MCF 10A (cell line): ENCODE measurements around the gene CCT7. TPM values are rescaled to one million over a fixed set of nuclear protein-coding genes. Genes with fewer than 3 reads are reported as not detected.
A peak's percentile ranks its signal among the peaks of the same experiment; 100 is the strongest.

Experiments used
- BruUV-seq: library from RNA; stranded (reverse); fragments of 400-500 nt; replicated peaks from 2 replicates; lab custom pipeline; 2021; lab: Mats Ljungman, UMichigan
- CTCF ChIA-PET: fragments of 300-600 bp; sonication (Branson Sonifier 250); formaldehyde crosslinking; extraction: SDS; loops from one replicate; lab custom pipeline; 2021; ENCODE audit warnings: antibody characterized with exemption, inconsistent platforms; lab: Yijun Ruan, JAX
- POLR2A ChIA-PET: fragments of 300-600, 350-650 bp; sonication (Branson Sonifier 250); formaldehyde crosslinking; extraction: SDS; loops from one replicate; lab custom pipeline; 2020; ENCODE audit warnings: antibody characterized with exemption, inconsistent platforms; lab: Yijun Ruan, JAX
- DNase-seq: peaks from one replicate; pipeline ENCODE4 v3.0.0-alpha.2; 2018; ENCODE audit not compliant: unreplicated experiment
- H3K27ac Mint-ChIP-seq: one replicate; pipeline ENCODE4 v1.8.0; 2022; ENCODE audit warnings: mild to moderate bottlenecking, low read depth, mixed read lengths; ENCODE audit not compliant: unreplicated experiment
- H3K27me3 Mint-ChIP-seq: one replicate; pipeline ENCODE4 v1.8.0; 2022; ENCODE audit warnings: mixed read lengths; ENCODE audit not compliant: insufficient read depth, unreplicated experiment
- H3K36me3 Mint-ChIP-seq: one replicate; pipeline ENCODE4 v1.8.0; 2022; ENCODE audit warnings: mild to moderate bottlenecking, moderate library complexity, mixed read lengths; ENCODE audit not compliant: insufficient read depth, unreplicated experiment
- H3K4me1 Mint-ChIP-seq: one replicate; pipeline ENCODE4 v1.8.0; 2022; ENCODE audit warnings: mixed read lengths; ENCODE audit not compliant: insufficient read depth, unreplicated experiment
- H3K4me3 Mint-ChIP-seq: one replicate; pipeline ENCODE4 v1.8.0; 2022; ENCODE audit warnings: mild to moderate bottlenecking, moderate library complexity, mixed read lengths; ENCODE audit not compliant: unreplicated experiment
- H3K9me3 Mint-ChIP-seq: one replicate; pipeline ENCODE4 v1.8.0; 2022; ENCODE audit warnings: mixed read lengths; ENCODE audit not compliant: unreplicated experiment
- intact Hi-C: fragments of 100-400 bp; cut with micrococcal nuclease; formaldehyde crosslinking; loops from 2 replicates; pipeline ENCODE4 v1.14.1; 2022
- total RNA-seq: library from RNA; stranded (reverse); gene quantifications from 2 replicates; pipeline ENCODE4 v1.2.3, GENCODE V29; 2022
- TF ChIP-seq, protein P1 (sequence below): fragments of 200-600 bp; IDR thresholded peaks from one replicate; pipeline ENCODE4 v1.8.0; 2022; ENCODE audit warnings: antibody characterized with exemption, mild to moderate bottlenecking; ENCODE audit not compliant: unreplicated experiment

The CCT7 gene
- total RNA-seq, 1 experiment from 2014 or later: 495 TPM

- Mint-ChIP-seq H3K36me3 (peaks cover 51% of the 10 kb centered on the region), H3K4me1 (no peaks in the 10 kb centered on the region), H3K9me3 (no peaks in the 10 kb centered on the region), H3K27me3 (no peaks in the 10 kb centered on the region), H3K4me3 (no peak overlapping the region), H3K27ac (no peak overlapping the region)
- DNase-seq: no peak
- ChIA-PET CTCF (interaction anchor here (0.6 to 0.7 kb wide), 3 partner anchors 14 to 60 kb away, joined by 3 to 5 read pairs (median 3); no protein-coding TSS in a partner anchor), POLR2A (interaction anchor here (0.6 to 2.4 kb wide), 5 partner anchors 9 to 77 kb away, joined by 3 to 11 read pairs (median 3); partner anchors contain the start of genes CCT7 and PRADC1)
- intact Hi-C loops: no loop called here
- TF ChIP-seq, protein P1, sequence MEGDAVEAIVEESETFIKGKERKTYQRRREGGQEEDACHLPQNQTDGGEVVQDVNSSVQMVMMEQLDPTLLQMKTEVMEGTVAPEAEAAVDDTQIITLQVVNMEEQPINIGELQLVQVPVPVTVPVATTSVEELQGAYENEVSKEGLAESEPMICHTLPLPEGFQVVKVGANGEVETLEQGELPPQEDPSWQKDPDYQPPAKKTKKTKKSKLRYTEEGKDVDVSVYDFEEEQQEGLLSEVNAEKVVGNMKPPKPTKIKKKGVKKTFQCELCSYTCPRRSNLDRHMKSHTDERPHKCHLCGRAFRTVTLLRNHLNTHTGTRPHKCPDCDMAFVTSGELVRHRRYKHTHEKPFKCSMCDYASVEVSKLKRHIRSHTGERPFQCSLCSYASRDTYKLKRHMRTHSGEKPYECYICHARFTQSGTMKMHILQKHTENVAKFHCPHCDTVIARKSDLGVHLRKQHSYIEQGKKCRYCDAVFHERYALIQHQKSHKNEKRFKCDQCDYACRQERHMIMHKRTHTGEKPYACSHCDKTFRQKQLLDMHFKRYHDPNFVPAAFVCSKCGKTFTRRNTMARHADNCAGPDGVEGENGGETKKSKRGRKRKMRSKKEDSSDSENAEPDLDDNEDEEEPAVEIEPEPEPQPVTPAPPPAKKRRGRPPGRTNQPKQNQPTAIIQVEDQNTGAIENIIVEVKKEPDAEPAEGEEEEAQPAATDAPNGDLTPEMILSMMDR: no peak
- no TSS peak for BruUV-seq
Observed at GRCh38 chr2:73253901-73254300, 19.8 kb downstream of the CCT7 start.

DNA sequence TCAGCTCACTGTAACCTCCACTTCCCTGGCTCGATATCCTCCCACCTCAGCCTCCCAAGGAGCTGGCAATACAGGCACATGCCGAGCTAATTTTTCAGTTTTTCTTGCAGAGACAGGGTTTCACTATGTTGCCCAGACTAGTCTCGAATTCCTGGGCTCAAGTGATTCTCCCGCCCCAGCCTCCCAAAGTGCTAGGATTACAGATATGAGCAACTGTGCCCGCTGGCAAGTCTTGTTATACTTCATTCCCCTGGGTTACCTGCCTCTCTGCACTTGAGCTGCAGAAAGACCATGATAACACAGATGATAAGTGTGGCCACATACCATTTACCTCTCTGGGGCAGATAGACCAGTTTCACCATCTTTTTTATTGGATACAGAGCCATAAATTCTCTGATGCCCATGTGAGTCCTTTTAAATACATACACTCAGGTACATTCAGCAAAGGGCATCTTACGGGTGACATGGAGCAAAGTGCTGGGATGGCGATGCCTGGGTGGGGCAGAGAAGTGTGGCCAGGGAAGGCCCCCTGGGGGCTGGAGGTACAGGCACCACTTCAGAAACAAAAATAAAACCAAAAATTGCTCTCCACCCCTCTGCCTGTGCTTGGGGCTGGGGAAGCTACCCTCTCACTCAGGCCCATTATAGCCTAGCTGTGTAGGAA lies 20.4 kb downstream of the CCT7 start:
- TSS peak; percentile 8 for BruUV-seq
- Mint-ChIP-seq H3K4me1 (no peaks in the 10 kb centered on the region), H3K27ac (no peak overlapping the region), H3K9me3 (no peaks in the 10 kb centered on the region), H3K36me3 (peaks cover 45% of the 10 kb centered on the region), H3K4me3 (no peak overlapping the region), H3K27me3 (no peaks in the 10 kb centered on the region)
- intact Hi-C loops: no loop called here
- TF ChIP-seq, protein P1: no peak
- no peak for DNase-seq
- POLR2A ChIA-PET: interaction anchor here (0.6 to 2.4 kb wide), 5 partner anchors 10 to 77 kb away, joined by 3 to 11 read pairs (median 3); partner anchors contain the start of genes CCT7 and PRADC1
- CTCF ChIA-PET: interaction anchor here (0.6 kb wide), 2 partner anchors 13 to 59 kb away, joined by 3 to 5 read pairs; no protein-coding TSS in a partner anchor

DNA sequence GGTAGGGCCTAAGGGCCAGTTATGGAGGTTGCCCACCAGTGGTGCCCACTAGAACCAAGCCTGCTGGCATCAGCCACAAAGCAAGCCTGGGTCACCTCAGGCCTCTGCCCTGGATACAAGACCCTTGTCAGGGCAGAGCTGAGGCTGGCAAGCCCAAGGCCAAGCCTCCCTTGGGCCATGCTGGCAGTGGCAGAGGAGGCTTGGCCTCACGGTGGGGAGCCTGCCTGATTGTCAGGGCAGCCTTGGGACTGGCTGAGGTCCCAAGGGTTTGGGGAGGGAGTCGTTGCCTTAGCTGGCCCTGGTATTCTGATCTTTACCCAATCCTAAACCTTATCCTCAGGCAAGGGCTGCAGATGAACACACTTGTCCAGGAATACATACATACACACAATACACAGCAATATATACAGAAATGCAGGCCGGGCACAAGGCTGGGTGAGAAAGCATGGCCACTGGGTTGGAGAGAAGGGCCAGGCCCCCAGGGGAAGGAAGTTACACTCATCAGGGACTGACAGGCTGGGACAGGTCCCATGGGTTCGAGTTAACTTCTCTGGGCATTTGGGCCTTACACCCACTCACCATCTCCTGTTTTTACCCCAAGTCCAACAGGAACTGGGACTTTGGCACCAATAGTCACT lies 21.0 kb downstream of the CCT7 start:
- no peaks in the 10 kb centered on the region for H3K9me3 Mint-ChIP-seq
- no peaks in the 10 kb centered on the region for H3K4me1 Mint-ChIP-seq
- peaks cover 39% of the 10 kb centered on the region for H3K36me3 Mint-ChIP-seq
- H3K4me3 Mint-ChIP-seq: no peak overlapping the region
- peak; percentile 77 for DNase-seq
- ChIA-PET POLR2A (interaction anchor here (1.7 to 2.4 kb wide), 2 partner anchors 10 to 21 kb away, joined by 7 to 11 read pairs; partner anchors contain the start of genes CCT7 and PRADC1), CTCF (no interaction called here)
- H3K27ac Mint-ChIP-seq: no peak overlapping the region
- TF ChIP-seq, protein P1: no peak
- intact Hi-C loops: no loop called here
- no TSS peak for BruUV-seq
- no peaks in the 10 kb centered on the region for H3K27me3 Mint-ChIP-seq

GRCh38 chr2:73255907-73256617 lies 22.0 kb downstream of the CCT7 start:
- POLR2A ChIA-PET: interaction anchor here (1.7 kb wide), 1 partner anchor 11 kb away, joined by 7 read pairs; no protein-coding TSS in a partner anchor
- intact Hi-C loops: no loop called here
- CTCF ChIA-PET: interaction anchor here (0.6 to 1.8 kb wide), 3 partner anchors 43 to 487 kb away, joined by 3 to 7 read pairs (median 4); no protein-coding TSS in a partner anchor
- H3K27ac Mint-ChIP-seq: no peak overlapping the region
- H3K27me3 Mint-ChIP-seq: no peaks in the 10 kb centered on the region
- TF ChIP-seq, protein P1: no peak
- DNase-seq: no peak
- peaks cover 29% of the 10 kb centered on the region for H3K36me3 Mint-ChIP-seq
- no peaks in the 10 kb centered on the region for H3K4me1 Mint-ChIP-seq
- BruUV-seq: no TSS peak
- H3K4me3 Mint-ChIP-seq: no peak overlapping the region
- H3K9me3 Mint-ChIP-seq: no peaks in the 10 kb centered on the region
